Ishikawa (cell line): ENCODE results near the gene DBT.

ENCODE experiments used
- CEBPB ChIP-seq: IDR thresholded peaks from 2 replicates; pipeline ENCODE4 v1.6.1; 2012
- CREB1 ChIP-seq: IDR thresholded peaks from 2 replicates; pipeline ENCODE4 v1.6.1; 2012; ENCODE audit warnings: low read depth
- EGR1 ChIP-seq: IDR thresholded peaks from 2 replicates; pipeline ENCODE4 v1.6.1; 2012
- EP300 ChIP-seq: IDR thresholded peaks from 2 replicates; pipeline ENCODE4 v1.6.1; 2012; ENCODE audit warnings: borderline replicate concordance
- FOXM1 ChIP-seq: IDR thresholded peaks from 2 replicates; pipeline ENCODE4 v1.6.1; 2012; ENCODE audit warnings: low read depth, borderline replicate concordance
- MAX ChIP-seq: IDR thresholded peaks from 2 replicates; pipeline ENCODE4 v1.6.1; 2012
- NFIC ChIP-seq: IDR thresholded peaks from 2 replicates; pipeline ENCODE4 v1.6.1; 2012
- RAD21 ChIP-seq: IDR thresholded peaks from 2 replicates; pipeline ENCODE4 v1.6.1; 2012; ENCODE audit warnings: low read depth
- REST ChIP-seq: IDR thresholded peaks from 2 replicates; pipeline ENCODE4 v1.6.1; 2012; ENCODE audit warnings: low read depth, mild to moderate bottlenecking
- TAF1 ChIP-seq: IDR thresholded peaks from 2 replicates; pipeline ENCODE4 v1.6.1; 2012; ENCODE audit warnings: low read depth, mild to moderate bottlenecking
- TCF12 ChIP-seq: IDR thresholded peaks from 2 replicates; pipeline ENCODE4 v1.6.1; 2012; ENCODE audit warnings: low read depth
- TEAD4 ChIP-seq: IDR thresholded peaks from 2 replicates; pipeline ENCODE4 v1.6.1; 2012
- USF1 ChIP-seq: IDR thresholded peaks from 2 replicates; pipeline ENCODE4 v1.6.1; 2012
- YY1 ChIP-seq: IDR thresholded peaks from 2 replicates; pipeline ENCODE4 v1.6.1; 2012; ENCODE audit warnings: low read depth
- ZBTB7A ChIP-seq: IDR thresholded peaks from 2 replicates; pipeline ENCODE4 v1.6.1; 2012; ENCODE audit warnings: low read depth

DBT gene

GRCh38 chr1:100137602-100138001, 112.0 kb downstream of the DBT start:
- TF ChIP-seq MAX: no peak
- TF ChIP-seq RAD21: no peak
- no peak for TF ChIP-seq TCF12
- TF ChIP-seq TEAD4: no peak
- no peak for TF ChIP-seq EP300
- no peak for TF ChIP-seq CREB1
- no peak for TF ChIP-seq ZBTB7A
- no peak for TF ChIP-seq NFIC
- TF ChIP-seq YY1: no peak
- no peak for TF ChIP-seq USF1
- no peak for TF ChIP-seq TAF1
- TF ChIP-seq FOXM1: no peak
- no peak for TF ChIP-seq REST
- no peak for TF ChIP-seq EGR1
- TF ChIP-seq CEBPB: no peak
